H1 (cell line): ENCODE data around the gene DENND2D. TPM values are rescaled to one million over a fixed set of nuclear protein-coding genes. Genes with fewer than 3 reads are reported as not detected.

ENCODE experiments used
- CREB1 ChIP-seq: IDR thresholded peaks from 2 replicates; pipeline ENCODE4 v1.6.1; 2012; ENCODE audit warnings: inconsistent platforms
- FOSL1 ChIP-seq: IDR thresholded peaks from 2 replicates; pipeline ENCODE4 v1.6.1; 2011; ENCODE audit warnings: mild to moderate bottlenecking, low read depth, low read length, moderate library complexity; ENCODE audit not compliant: insufficient read depth
- GABPA ChIP-seq: IDR thresholded peaks from 2 replicates; pipeline ENCODE4 v1.6.1; 2011; ENCODE audit warnings: mild to moderate bottlenecking, low read length, moderate library complexity, borderline replicate concordance; ENCODE audit not compliant: insufficient read depth
- PHF8 ChIP-seq: fragments of 200-600 bp; sonication (generic); conservative IDR thresholded peaks from 2 replicates; pipeline ENCODE4 v1.7.1; 2012; ENCODE audit warnings: low read depth, mild to moderate bottlenecking, inconsistent platforms, low read length, moderate library complexity
- TAF1 ChIP-seq: IDR thresholded peaks from 2 replicates; pipeline ENCODE4 v1.6.1; 2011; ENCODE audit warnings: mild to moderate bottlenecking, low read depth, low read length
- TEAD4 ChIP-seq: IDR thresholded peaks from 2 replicates; pipeline ENCODE4 v1.6.1; 2012; ENCODE audit warnings: low read depth, low read length, inconsistent platforms, mixed read lengths
- polyA plus RNA-seq, 7 experiments: library from polyadenylated mRNA; depleted of rRNA in 3 of 7; stranded (reverse) in 5 of 7; unstranded in 2 of 7; fragments of >200 nt in 5 of 7; fragments of 200-250 nt in 2 of 7; gene quantifications; 1 replicate in 5 of 7; 2 replicates in 1 of 7; 4 replicates in 1 of 7; pipeline versions ENCODE4 v1.2.1 to v1.2.3, GENCODE V29; 2011 to 2013; ENCODE audit warnings: missing spikeins in 2 of 7, mixed read lengths in 2 of 7
- total RNA-seq: library from RNA; stranded (reverse); fragmentation: NEBNext Ultra II Directional; extraction: Animal tissue kit (Norgen Biotek cat#: 25700); gene quantifications from 2 replicates; pipeline ENCODE4 v1.2.1, GENCODE V29; 2021
- TF ChIP-seq, protein P1 (sequence below): fragments of 300-600 bp; sonication (generic); IDR thresholded peaks from 2 replicates; pipeline ENCODE4 v1.7.1; 2012; ENCODE audit warnings: low read length, moderate library complexity, mild to moderate bottlenecking, inconsistent platforms; ENCODE audit not compliant: insufficient replicate concordance

Gene DENND2D
- total and polyA plus RNA-seq, 2 of the 8 experiments (the other 6 are each of a cell fraction or from before 2014, with no cell fraction given) = 0.58 to 1.6 TPM

DNA sequence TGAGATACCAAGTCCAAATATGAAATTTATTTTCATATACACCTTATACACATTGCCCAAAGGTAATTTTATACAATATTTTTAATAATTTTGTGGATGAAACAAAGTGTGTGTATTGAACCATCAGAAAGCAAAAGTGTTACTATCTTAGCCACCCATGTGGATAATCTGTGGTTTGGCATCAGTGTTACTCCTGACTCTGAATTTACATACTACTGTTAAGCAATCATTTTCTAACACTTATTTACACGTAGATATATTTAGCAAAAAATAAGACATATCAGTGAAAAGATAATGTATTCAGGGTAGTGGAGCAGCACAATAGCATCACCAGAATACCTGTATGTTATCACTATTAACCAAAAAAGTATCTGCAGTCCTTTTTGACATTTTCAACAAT is 23.8 kb downstream of the DENND2D start (continued):
- TF ChIP-seq, protein P1, sequence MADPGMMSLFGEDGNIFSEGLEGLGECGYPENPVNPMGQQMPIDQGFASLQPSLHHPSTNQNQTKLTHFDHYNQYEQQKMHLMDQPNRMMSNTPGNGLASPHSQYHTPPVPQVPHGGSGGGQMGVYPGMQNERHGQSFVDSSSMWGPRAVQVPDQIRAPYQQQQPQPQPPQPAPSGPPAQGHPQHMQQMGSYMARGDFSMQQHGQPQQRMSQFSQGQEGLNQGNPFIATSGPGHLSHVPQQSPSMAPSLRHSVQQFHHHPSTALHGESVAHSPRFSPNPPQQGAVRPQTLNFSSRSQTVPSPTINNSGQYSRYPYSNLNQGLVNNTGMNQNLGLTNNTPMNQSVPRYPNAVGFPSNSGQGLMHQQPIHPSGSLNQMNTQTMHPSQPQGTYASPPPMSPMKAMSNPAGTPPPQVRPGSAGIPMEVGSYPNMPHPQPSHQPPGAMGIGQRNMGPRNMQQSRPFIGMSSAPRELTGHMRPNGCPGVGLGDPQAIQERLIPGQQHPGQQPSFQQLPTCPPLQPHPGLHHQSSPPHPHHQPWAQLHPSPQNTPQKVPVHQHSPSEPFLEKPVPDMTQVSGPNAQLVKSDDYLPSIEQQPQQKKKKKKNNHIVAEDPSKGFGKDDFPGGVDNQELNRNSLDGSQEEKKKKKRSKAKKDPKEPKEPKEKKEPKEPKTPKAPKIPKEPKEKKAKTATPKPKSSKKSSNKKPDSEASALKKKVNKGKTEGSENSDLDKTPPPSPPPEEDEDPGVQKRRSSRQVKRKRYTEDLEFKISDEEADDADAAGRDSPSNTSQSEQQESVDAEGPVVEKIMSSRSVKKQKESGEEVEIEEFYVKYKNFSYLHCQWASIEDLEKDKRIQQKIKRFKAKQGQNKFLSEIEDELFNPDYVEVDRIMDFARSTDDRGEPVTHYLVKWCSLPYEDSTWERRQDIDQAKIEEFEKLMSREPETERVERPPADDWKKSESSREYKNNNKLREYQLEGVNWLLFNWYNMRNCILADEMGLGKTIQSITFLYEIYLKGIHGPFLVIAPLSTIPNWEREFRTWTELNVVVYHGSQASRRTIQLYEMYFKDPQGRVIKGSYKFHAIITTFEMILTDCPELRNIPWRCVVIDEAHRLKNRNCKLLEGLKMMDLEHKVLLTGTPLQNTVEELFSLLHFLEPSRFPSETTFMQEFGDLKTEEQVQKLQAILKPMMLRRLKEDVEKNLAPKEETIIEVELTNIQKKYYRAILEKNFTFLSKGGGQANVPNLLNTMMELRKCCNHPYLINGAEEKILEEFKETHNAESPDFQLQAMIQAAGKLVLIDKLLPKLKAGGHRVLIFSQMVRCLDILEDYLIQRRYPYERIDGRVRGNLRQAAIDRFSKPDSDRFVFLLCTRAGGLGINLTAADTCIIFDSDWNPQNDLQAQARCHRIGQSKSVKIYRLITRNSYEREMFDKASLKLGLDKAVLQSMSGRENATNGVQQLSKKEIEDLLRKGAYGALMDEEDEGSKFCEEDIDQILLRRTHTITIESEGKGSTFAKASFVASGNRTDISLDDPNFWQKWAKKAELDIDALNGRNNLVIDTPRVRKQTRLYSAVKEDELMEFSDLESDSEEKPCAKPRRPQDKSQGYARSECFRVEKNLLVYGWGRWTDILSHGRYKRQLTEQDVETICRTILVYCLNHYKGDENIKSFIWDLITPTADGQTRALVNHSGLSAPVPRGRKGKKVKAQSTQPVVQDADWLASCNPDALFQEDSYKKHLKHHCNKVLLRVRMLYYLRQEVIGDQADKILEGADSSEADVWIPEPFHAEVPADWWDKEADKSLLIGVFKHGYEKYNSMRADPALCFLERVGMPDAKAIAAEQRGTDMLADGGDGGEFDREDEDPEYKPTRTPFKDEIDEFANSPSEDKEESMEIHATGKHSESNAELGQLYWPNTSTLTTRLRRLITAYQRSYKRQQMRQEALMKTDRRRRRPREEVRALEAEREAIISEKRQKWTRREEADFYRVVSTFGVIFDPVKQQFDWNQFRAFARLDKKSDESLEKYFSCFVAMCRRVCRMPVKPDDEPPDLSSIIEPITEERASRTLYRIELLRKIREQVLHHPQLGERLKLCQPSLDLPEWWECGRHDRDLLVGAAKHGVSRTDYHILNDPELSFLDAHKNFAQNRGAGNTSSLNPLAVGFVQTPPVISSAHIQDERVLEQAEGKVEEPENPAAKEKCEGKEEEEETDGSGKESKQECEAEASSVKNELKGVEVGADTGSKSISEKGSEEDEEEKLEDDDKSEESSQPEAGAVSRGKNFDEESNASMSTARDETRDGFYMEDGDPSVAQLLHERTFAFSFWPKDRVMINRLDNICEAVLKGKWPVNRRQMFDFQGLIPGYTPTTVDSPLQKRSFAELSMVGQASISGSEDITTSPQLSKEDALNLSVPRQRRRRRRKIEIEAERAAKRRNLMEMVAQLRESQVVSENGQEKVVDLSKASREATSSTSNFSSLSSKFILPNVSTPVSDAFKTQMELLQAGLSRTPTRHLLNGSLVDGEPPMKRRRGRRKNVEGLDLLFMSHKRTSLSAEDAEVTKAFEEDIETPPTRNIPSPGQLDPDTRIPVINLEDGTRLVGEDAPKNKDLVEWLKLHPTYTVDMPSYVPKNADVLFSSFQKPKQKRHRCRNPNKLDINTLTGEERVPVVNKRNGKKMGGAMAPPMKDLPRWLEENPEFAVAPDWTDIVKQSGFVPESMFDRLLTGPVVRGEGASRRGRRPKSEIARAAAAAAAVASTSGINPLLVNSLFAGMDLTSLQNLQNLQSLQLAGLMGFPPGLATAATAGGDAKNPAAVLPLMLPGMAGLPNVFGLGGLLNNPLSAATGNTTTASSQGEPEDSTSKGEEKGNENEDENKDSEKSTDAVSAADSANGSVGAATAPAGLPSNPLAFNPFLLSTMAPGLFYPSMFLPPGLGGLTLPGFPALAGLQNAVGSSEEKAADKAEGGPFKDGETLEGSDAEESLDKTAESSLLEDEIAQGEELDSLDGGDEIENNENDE = no peak
- no peak for TF ChIP-seq GABPA
- TF ChIP-seq PHF8 = no peak
- TF ChIP-seq TEAD4 = no peak
- no peak for TF ChIP-seq CREB1
- no peak for TF ChIP-seq FOSL1
- no peak for TF ChIP-seq TAF1
